Measurements from ENCODE around the gene PPFIBP1.
"Not testable (repeated sequence)": the region's sequence is repeated elsewhere in the genome, so short reads cannot be mapped to it uniquely, and the experiment has no call there.

Gene PPFIBP1

GRCh38 chr12:27577688-27578087 is 53.7 kb downstream of the PPFIBP1 start:
- no peaks in the 10 kb centered on the region; the same call in 1 of the 2 replicates for H3K4me1 ChIP-seq (ENCODE audit: low read length)
- no peaks in the 10 kb centered on the region for H3K9me2 ChIP-seq (replicated peaks; ENCODE audit: insufficient read depth, low read length)
- no peak overlapping the region for H2AFZ ChIP-seq (ENCODE audit: low read length)
- DNase-seq: no peak
- H3K4me3 ChIP-seq (ENCODE audit: low read length): no peak overlapping the region
- H3K9me3 ChIP-seq (replicated peaks; ENCODE audit: insufficient read depth, low read length): no peaks in the 10 kb centered on the region
- H3K79me2 ChIP-seq (ENCODE audit: low read length): no peaks in the 10 kb centered on the region
- H3K27ac ChIP-seq (ENCODE audit: low read length): no peak overlapping the region
- no peaks in the 10 kb centered on the region for H3F3A ChIP-seq (ENCODE audit: insufficient read depth, low read length)
- no peaks in the 10 kb centered on the region for H3K27me3 ChIP-seq (replicated peaks; ENCODE audit: insufficient read depth, low read length)
- H3K36me3 ChIP-seq (replicated peaks; ENCODE audit: insufficient read depth, low read length): no peaks in the 10 kb centered on the region
- no peak overlapping the region for H3K4me2 ChIP-seq (ENCODE audit: low read depth, low read length)
- no peak overlapping the region for H3K9ac ChIP-seq (ENCODE audit: low read length)
- no peak for TF ChIP-seq EZH2phosphoT487 (IDR thresholded peaks at IDR 0.05; ENCODE audit: low read length)
- TF ChIP-seq CTCF (IDR thresholded peaks at IDR 0.05; ENCODE audit: low read length): no peak
- TF ChIP-seq EZH2 (optimal IDR thresholded peaks at IDR 0.05; ENCODE audit: low read depth, low read length): no peak
- no peaks in the 10 kb centered on the region for H4K20me1 ChIP-seq (ENCODE audit: insufficient read depth, low read length)

- H3K9ac ChIP-seq (ENCODE audit: low read length): no peak overlapping the region
- H2AFZ ChIP-seq (ENCODE audit: low read length): no peak overlapping the region
- no peak overlapping the region for H3K27ac ChIP-seq (ENCODE audit: low read length)
- no peak for DNase-seq
- H4K20me1 ChIP-seq (ENCODE audit: insufficient read depth, low read length): no peaks in the 10 kb centered on the region
- H3K4me2 ChIP-seq (ENCODE audit: low read depth, low read length): no peak overlapping the region
- H3K4me1 ChIP-seq (ENCODE audit: low read length): no peaks in the 10 kb centered on the region; the same call in 1 of the 2 replicates
- H3K27me3 ChIP-seq (replicated peaks; ENCODE audit: insufficient read depth, low read length): no peaks in the 10 kb centered on the region
- H3K36me3 ChIP-seq (replicated peaks; ENCODE audit: insufficient read depth, low read length): no peaks in the 10 kb centered on the region
- no peaks in the 10 kb centered on the region for H3F3A ChIP-seq (ENCODE audit: insufficient read depth, low read length)
- no peaks in the 10 kb centered on the region for H3K79me2 ChIP-seq (ENCODE audit: low read length)
- H3K4me3 ChIP-seq (ENCODE audit: low read length): no peak overlapping the region
- H3K9me3 ChIP-seq (replicated peaks; ENCODE audit: insufficient read depth, low read length): no peaks in the 10 kb centered on the region
- H3K9me2 ChIP-seq (replicated peaks; ENCODE audit: insufficient read depth, low read length): no peaks in the 10 kb centered on the region
- TF ChIP-seq CTCF (IDR thresholded peaks at IDR 0.05; ENCODE audit: low read length) (no peak), EZH2phosphoT487 (IDR thresholded peaks at IDR 0.05; ENCODE audit: low read length) (no peak), EZH2 (optimal IDR thresholded peaks at IDR 0.05; ENCODE audit: low read depth, low read length) (no peak)
Measured at GRCh38 chr12:27578689-27579372, 54.8 kb downstream of the PPFIBP1 start.

- H3K9me2 ChIP-seq (replicated peaks; ENCODE audit: insufficient read depth, low read length): no peaks in the 10 kb centered on the region
- H3K9ac ChIP-seq (ENCODE audit: low read length): no peak overlapping the region
- H3K79me2 ChIP-seq (ENCODE audit: low read length): no peaks in the 10 kb centered on the region
- H2AFZ ChIP-seq (ENCODE audit: low read length): no peak overlapping the region
- H3F3A ChIP-seq (ENCODE audit: insufficient read depth, low read length): no peaks in the 10 kb centered on the region
- no peak overlapping the region for H3K27ac ChIP-seq (ENCODE audit: low read length)
- no peaks in the 10 kb centered on the region for H3K9me3 ChIP-seq (replicated peaks; ENCODE audit: insufficient read depth, low read length)
- no peaks in the 10 kb centered on the region for H3K4me1 ChIP-seq (ENCODE audit: low read length)
- H3K4me3 ChIP-seq (ENCODE audit: low read length): no peak overlapping the region
- H4K20me1 ChIP-seq (ENCODE audit: insufficient read depth, low read length): no peaks in the 10 kb centered on the region
- no peaks in the 10 kb centered on the region for H3K27me3 ChIP-seq (replicated peaks; ENCODE audit: insufficient read depth, low read length)
- TF ChIP-seq EZH2phosphoT487 (IDR thresholded peaks at IDR 0.05; ENCODE audit: low read length) (no peak), EZH2 (optimal IDR thresholded peaks at IDR 0.05; ENCODE audit: low read depth, low read length) (no peak), CTCF (IDR thresholded peaks at IDR 0.05; ENCODE audit: low read length) (no peak)
- no peak overlapping the region for H3K4me2 ChIP-seq (ENCODE audit: low read depth, low read length)
- H3K36me3 ChIP-seq (replicated peaks; ENCODE audit: insufficient read depth, low read length): no peaks in the 10 kb centered on the region
- DNase-seq: no peak
Measured at GRCh38 chr12:27580561-27581330, 56.7 kb downstream of the PPFIBP1 start.

GRCh38 chr12:27581331-27581671 is 57.3 kb downstream of the PPFIBP1 start:
- not testable (repeated sequence) for H3K4me2 ChIP-seq (ENCODE audit: low read depth, low read length); H3K4me1 ChIP-seq (ENCODE audit: low read length); H3K27me3 ChIP-seq (replicated peaks; ENCODE audit: insufficient read depth, low read length); H3K9me2 ChIP-seq (replicated peaks; ENCODE audit: insufficient read depth, low read length); H3K27ac ChIP-seq (ENCODE audit: low read length); DNase-seq; H3K36me3 ChIP-seq (replicated peaks; ENCODE audit: insufficient read depth, low read length); H4K20me1 ChIP-seq (ENCODE audit: insufficient read depth, low read length); H3K79me2 ChIP-seq (ENCODE audit: low read length); H3K9me3 ChIP-seq (replicated peaks; ENCODE audit: insufficient read depth, low read length); H3K9ac ChIP-seq (ENCODE audit: low read length); H3F3A ChIP-seq (ENCODE audit: insufficient read depth, low read length); H2AFZ ChIP-seq (ENCODE audit: low read length); H3K4me3 ChIP-seq (ENCODE audit: low read length)

- H3F3A ChIP-seq (ENCODE audit: insufficient read depth, low read length); H3K79me2 ChIP-seq (ENCODE audit: low read length); H3K4me1 ChIP-seq (ENCODE audit: low read length); H3K27ac ChIP-seq (ENCODE audit: low read length); H3K4me3 ChIP-seq (ENCODE audit: low read length); DNase-seq; H3K9me2 ChIP-seq (replicated peaks; ENCODE audit: insufficient read depth, low read length); H4K20me1 ChIP-seq (ENCODE audit: insufficient read depth, low read length); H3K4me2 ChIP-seq (ENCODE audit: low read depth, low read length); H3K9ac ChIP-seq (ENCODE audit: low read length); H3K9me3 ChIP-seq (replicated peaks; ENCODE audit: insufficient read depth, low read length); H3K27me3 ChIP-seq (replicated peaks; ENCODE audit: insufficient read depth, low read length); H3K36me3 ChIP-seq (replicated peaks; ENCODE audit: insufficient read depth, low read length); H2AFZ ChIP-seq (ENCODE audit: low read length): not testable (repeated sequence)
Measured at GRCh38 chr12:27581833-27582232, 57.8 kb downstream of the PPFIBP1 start.

Data from MM.1S (cell line).